ENCODE results near the gene TRRAP. TPM values are rescaled to one million over a fixed set of nuclear protein-coding genes. Genes with fewer than 3 reads are reported as not detected.

The TRRAP gene
- total and polyA plus RNA-seq, 2 of the 4 experiments (the other 2 are of a cell fraction) = 12.5 to 18.1 TPM

- no TSS peak for BruUV-seq (replicated peaks)
- peaks cover 4% of the 10 kb centered on the region; the same call in 1 of the 2 replicates for H4K20me1 ChIP-seq (ENCODE audit: insufficient read depth, low read length)
- H4K91ac ChIP-seq (ENCODE audit: insufficient read depth, low read depth, low read length) = no peak overlapping the region
- 17% methylated on average over 2 of the region's 5 CpGs; no CpG with 5 or more reads in 1 of the 2 experiments for WGBS, 2 experiments (ENCODE audit: extremely low coverage in 2 of 2, insufficient read length in 1 of 2)
- no peak overlapping the region for H3K4me2 ChIP-seq (ENCODE audit: low read depth, low read length)
- no peak overlapping the region for H3K4me3 ChIP-seq (ENCODE audit: insufficient read depth, low read depth, low read length)
- ATAC-seq (ENCODE audit: low read depth) = no peak
- peaks cover 5% of the 10 kb centered on the region; the same call in 1 of the 2 replicates for H3K4me1 ChIP-seq (ENCODE audit: control insufficient read depth, insufficient read depth, low read length)
- H2AK9ac ChIP-seq (replicated peaks; ENCODE audit: low read depth, low read length, poor library complexity) = no peak overlapping the region
- no peak for TF ChIP-seq NFE2L2 (IDR thresholded peaks at IDR 0.05; ENCODE audit: low read depth, low read length)
- TF ChIP-seq CHD1 (IDR thresholded peaks at IDR 0.05; ENCODE audit: low read depth, low read length) = no peak
- no peak for TF ChIP-seq RCOR1 (IDR thresholded peaks at IDR 0.05; ENCODE audit: insufficient replicate concordance, low read length)
- no peak for TF ChIP-seq CTCF (conservative IDR thresholded peaks at IDR 0.05; ENCODE audit: low read depth, low read length)
- H3K14ac ChIP-seq (replicated peaks; ENCODE audit: low read depth, low read length) = no peak overlapping the region
- no peak overlapping the region for H2BK120ac ChIP-seq (ENCODE audit: low read depth, low read length)
- no peaks in the 10 kb centered on the region for H3K9me3 ChIP-seq (ENCODE audit: control insufficient read depth, insufficient read depth, low read length)
- no peak overlapping the region for H2AFZ ChIP-seq (replicated peaks; ENCODE audit: low read length, poor library complexity)
- peaks cover 5% of the 10 kb centered on the region; the same call in 1 of the 2 replicates for H3K27me3 ChIP-seq (ENCODE audit: control insufficient read depth, insufficient read depth, low read length)
- H3K36me3 ChIP-seq (ENCODE audit: control insufficient read depth, insufficient read depth, low read length) = no peaks in the 10 kb centered on the region
- H3K79me1 ChIP-seq (ENCODE audit: low read depth in 1 of 2, low read length in 2 of 2) = no peaks in the 10 kb centered on the region
- H3K23ac ChIP-seq (ENCODE audit: low read depth, low read length) = no peak overlapping the region
- intact Hi-C loops (cut with micrococcal nuclease) = loop anchor here (1.0 kb wide), 1 partner anchor 404 kb away; no protein-coding TSS in a partner anchor
- no peak overlapping the region for H2BK20ac ChIP-seq (ENCODE audit: low read depth, low read length)
- H2BK15ac ChIP-seq (ENCODE audit: low read depth, low read length) = no peak overlapping the region
- POLR2A ChIA-PET (ENCODE audit: unreplicated experiment) = interaction anchor here (0.6 kb wide), 1 partner anchor 382 kb away, joined by 6 read pairs; no protein-coding TSS in a partner anchor
- CTCF ChIA-PET = interaction anchor here (1.0 kb wide), 1 partner anchor 403 kb away, joined by 4 read pairs; no protein-coding TSS in a partner anchor
- no peak for DNase-seq
- H2BK5ac ChIP-seq (ENCODE audit: low read depth, low read length, poor library complexity, severe bottlenecking) = no peak overlapping the region
- no peak overlapping the region for H4K8ac ChIP-seq (ENCODE audit: low read depth in 2 of 2, low read length in 2 of 2)
- no peak overlapping the region for H3K56ac ChIP-seq (ENCODE audit: extremely low read depth, insufficient read depth, low read length)
- H3K18ac ChIP-seq (ENCODE audit: low read depth, low read length) = no peak overlapping the region
- in situ Hi-C loops (cut with MboI; ENCODE audit: low sequenced_read_pairs) = no loop called here
- no peak overlapping the region for H3K27ac ChIP-seq (ENCODE audit: insufficient read depth, low read length)
- 0 out of 2 replicates have a peak, but pooled peaks cover 2% of the 10 kb centered on the region for H3K9me1 ChIP-seq (ENCODE audit: insufficient read depth, low read length)
- H4K5ac ChIP-seq (ENCODE audit: low read depth, low read length) = no peak overlapping the region
- no peak overlapping the region for H2AK5ac ChIP-seq (ENCODE audit: low read depth, low read length)
- dilution Hi-C loops (cut with HindIII; ENCODE audit: low sequenced_read_pairs, unreplicated experiment) = no loop called here
- no peak overlapping the region for H3K9ac ChIP-seq (ENCODE audit: low read depth, low read length)
- no peak overlapping the region for H3K4ac ChIP-seq (ENCODE audit: low read depth, low read length)
Observed at GRCh38 chr7:98837630-98837972, 40.7 kb upstream of the TRRAP start.
